MM.1S (cell line): ENCODE measurements around the gene C17orf67.

ENCODE experiments used
- EZH2 ChIP-seq: fragments of 300-600 bp; sonication (generic); optimal IDR thresholded peaks from 2 replicates; pipeline ENCODE3; 2017; ENCODE audit warnings: low read depth, mild to moderate bottlenecking, antibody characterized with exemption, low read length, mixed read lengths
- EZH2phosphoT487 ChIP-seq: fragments of 300-600 bp; sonication (generic); IDR thresholded peaks from 2 replicates; pipeline ENCODE4 v1.6.1; 2018; ENCODE audit warnings: antibody characterized with exemption, low read length
- TF ChIP-seq, protein P1 (sequence below): fragments of 300-600 bp; sonication (generic); IDR thresholded peaks from 2 replicates; pipeline ENCODE4 v1.5.1; 2016; ENCODE audit warnings: antibody characterized with exemption, low read length, mixed read lengths

- TF ChIP-seq, protein P1, sequence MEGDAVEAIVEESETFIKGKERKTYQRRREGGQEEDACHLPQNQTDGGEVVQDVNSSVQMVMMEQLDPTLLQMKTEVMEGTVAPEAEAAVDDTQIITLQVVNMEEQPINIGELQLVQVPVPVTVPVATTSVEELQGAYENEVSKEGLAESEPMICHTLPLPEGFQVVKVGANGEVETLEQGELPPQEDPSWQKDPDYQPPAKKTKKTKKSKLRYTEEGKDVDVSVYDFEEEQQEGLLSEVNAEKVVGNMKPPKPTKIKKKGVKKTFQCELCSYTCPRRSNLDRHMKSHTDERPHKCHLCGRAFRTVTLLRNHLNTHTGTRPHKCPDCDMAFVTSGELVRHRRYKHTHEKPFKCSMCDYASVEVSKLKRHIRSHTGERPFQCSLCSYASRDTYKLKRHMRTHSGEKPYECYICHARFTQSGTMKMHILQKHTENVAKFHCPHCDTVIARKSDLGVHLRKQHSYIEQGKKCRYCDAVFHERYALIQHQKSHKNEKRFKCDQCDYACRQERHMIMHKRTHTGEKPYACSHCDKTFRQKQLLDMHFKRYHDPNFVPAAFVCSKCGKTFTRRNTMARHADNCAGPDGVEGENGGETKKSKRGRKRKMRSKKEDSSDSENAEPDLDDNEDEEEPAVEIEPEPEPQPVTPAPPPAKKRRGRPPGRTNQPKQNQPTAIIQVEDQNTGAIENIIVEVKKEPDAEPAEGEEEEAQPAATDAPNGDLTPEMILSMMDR = no peak
- TF ChIP-seq EZH2 = no peak
- TF ChIP-seq EZH2phosphoT487 = no peak
Observed at GRCh38 chr17:56868716-56869115, 35.0 kb upstream of the C17orf67 start.
